Bronchial epithelial cell (primary cell): Measurements from ENCODE around the gene CANT1. TPM values are rescaled to one million over a fixed set of nuclear protein-coding genes. Genes with fewer than 3 reads are reported as not detected.
A peak's percentile ranks its signal among the peaks of the same experiment; 100 is the strongest.

ENCODE experiments used
- DNase-seq: peaks from one replicate; pipeline ENCODE4 v3.0.0-alpha.2; 2010; ENCODE audit warnings: low read depth
- FAIRE-seq: peaks from 2 replicates; lab custom pipeline; 2011; peaks lifted over from hg19 to GRCh38; lab: Jason Lieb, UNC
- H3K27me3 ChIP-seq: 2 replicates; pipeline ENCODE4 v1.5.1; 2011; ENCODE audit warnings: low read length; ENCODE audit not compliant: control insufficient read depth, insufficient read depth
- H3K36me3 ChIP-seq: 2 replicates; pipeline ENCODE4 v1.5.1; 2011; ENCODE audit warnings: low read length; ENCODE audit not compliant: control insufficient read depth, insufficient read depth
- H3K4me3 ChIP-seq: 2 replicates; pipeline ENCODE4 v1.5.1; 2011; ENCODE audit warnings: mild to moderate bottlenecking, low read depth, low read length, control low read depth
- total RNA-seq: library from RNA; depleted of rRNA; stranded (reverse); fragments of >200 nt; gene quantifications from 2 replicates; pipeline ENCODE4 v1.2.1, GENCODE V29; 2014
- TF ChIP-seq, protein P1 (sequence below): IDR thresholded peaks from 2 replicates; pipeline ENCODE4 v1.5.1; 2011; ENCODE audit warnings: mild to moderate bottlenecking, moderate library complexity, low read length, control low read depth, inconsistent platforms; ENCODE audit not compliant: insufficient read depth, severe bottlenecking

Gene CANT1
- total RNA-seq, 1 donor from 2014 or later, result 60.0 TPM

DNA sequence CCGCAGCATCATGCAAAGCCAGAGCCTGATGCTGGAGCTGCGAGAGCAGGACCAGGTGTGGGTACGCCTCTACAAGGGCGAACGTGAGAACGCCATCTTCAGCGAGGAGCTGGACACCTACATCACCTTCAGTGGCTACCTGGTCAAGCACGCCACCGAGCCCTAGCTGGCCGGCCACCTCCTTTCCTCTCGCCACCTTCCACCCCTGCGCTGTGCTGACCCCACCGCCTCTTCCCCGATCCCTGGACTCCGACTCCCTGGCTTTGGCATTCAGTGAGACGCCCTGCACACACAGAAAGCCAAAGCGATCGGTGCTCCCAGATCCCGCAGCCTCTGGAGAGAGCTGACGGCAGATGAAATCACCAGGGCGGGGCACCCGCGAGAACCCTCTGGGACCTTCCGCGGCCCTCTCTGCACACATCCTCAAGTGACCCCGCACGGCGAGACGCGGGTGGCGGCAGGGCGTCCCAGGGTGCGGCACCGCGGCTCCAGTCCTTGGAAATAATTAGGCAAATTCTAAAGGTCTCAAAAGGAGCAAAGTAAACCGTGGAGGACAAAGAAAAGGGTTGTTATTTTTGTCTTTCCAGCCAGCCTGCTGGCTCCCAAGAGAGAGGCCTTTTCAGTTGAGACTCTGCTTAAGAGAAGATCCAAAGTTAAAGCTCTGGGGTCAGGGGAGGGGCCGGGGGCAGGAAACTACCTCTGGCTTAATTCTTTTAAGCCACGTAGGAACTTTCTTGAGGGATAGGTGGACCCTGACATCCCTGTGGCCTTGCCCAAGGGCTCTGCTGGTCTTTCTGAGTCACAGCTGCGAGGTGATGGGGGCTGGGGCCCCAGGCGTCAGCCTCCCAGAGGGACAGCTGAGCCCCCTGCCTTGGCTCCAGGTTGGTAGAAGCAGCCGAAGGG lies 38.6 kb upstream of the CANT1 start:
- TF ChIP-seq, protein P1, sequence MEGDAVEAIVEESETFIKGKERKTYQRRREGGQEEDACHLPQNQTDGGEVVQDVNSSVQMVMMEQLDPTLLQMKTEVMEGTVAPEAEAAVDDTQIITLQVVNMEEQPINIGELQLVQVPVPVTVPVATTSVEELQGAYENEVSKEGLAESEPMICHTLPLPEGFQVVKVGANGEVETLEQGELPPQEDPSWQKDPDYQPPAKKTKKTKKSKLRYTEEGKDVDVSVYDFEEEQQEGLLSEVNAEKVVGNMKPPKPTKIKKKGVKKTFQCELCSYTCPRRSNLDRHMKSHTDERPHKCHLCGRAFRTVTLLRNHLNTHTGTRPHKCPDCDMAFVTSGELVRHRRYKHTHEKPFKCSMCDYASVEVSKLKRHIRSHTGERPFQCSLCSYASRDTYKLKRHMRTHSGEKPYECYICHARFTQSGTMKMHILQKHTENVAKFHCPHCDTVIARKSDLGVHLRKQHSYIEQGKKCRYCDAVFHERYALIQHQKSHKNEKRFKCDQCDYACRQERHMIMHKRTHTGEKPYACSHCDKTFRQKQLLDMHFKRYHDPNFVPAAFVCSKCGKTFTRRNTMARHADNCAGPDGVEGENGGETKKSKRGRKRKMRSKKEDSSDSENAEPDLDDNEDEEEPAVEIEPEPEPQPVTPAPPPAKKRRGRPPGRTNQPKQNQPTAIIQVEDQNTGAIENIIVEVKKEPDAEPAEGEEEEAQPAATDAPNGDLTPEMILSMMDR, result no peak
- Histone ChIP-seq H3K36me3 (no peaks in the 10 kb centered on the region), H3K4me3 (no peak overlapping the region), H3K27me3 (no peaks in the 10 kb centered on the region)
- no peak for FAIRE-seq
- no peak for DNase-seq

- no peaks in the 10 kb centered on the region for H3K36me3 ChIP-seq
- no peak for FAIRE-seq
Measured at GRCh38 chr17:79047291-79047920, 37.8 kb upstream of the CANT1 start.

DNA sequence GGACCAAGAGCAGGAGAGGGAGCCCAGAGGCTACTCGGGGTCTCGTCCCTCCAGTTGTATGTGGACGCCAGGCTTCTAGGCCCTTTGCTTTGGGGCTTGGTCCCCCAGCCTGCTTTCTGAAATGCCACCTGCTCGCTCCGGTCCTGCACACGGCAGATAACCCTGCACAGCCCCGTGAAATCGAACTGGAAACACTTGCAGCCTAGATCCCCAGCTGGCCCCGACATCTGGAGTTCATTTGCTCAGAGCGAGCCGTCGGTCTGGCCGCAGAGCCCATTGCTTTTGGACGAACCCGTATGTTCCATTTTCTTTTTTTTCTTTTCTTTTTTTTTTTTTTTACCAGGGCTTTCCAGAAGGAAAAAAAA lies 37.3 kb upstream of the CANT1 start:
- Histone ChIP-seq H3K4me3 (no peak overlapping the region), H3K36me3 (no peaks in the 10 kb centered on the region), H3K27me3 (no peaks in the 10 kb centered on the region)
- FAIRE-seq (no peak), DNase-seq (no peak)
- TF ChIP-seq, protein P1, result no peak

More at GRCh38 chr17:79047291-79047920, 37.8 kb upstream of the CANT1 start:
- TF ChIP-seq, protein P1, result no peak
- no peak for DNase-seq
- H3K27me3 ChIP-seq, result no peaks in the 10 kb centered on the region
- no peak overlapping the region for H3K4me3 ChIP-seq

- Histone ChIP-seq H3K36me3 (no peaks in the 10 kb centered on the region), H3K27me3 (no peaks in the 10 kb centered on the region), H3K4me3 (no peak overlapping the region)
- DNase-seq, result no peak
- no peak for FAIRE-seq
- TF ChIP-seq, protein P1, result no peak
Measured at GRCh38 chr17:79046197-79046915, 36.8 kb upstream of the CANT1 start.

DNA sequence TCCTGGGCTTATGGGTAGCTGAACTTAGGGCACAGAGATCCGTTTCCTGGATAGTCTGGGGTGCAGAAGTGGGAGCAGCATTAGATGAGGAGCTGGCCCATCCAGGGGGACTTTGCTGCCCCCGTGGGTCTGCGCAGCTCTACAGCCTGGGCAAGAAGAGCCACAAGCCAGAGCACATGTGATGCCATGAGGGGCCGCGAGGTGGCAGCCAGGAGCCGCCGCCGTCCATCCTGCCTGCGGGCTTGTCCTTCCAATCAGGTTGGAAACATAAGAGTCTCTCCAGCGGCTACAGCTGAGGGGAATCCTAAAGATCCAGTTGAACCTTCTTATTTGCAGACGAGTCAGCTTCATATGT lies 36.3 kb upstream of the CANT1 start:
- FAIRE-seq (peak; percentile 43), DNase-seq (peak; percentile 42)
- TF ChIP-seq, protein P1, result peak; percentile 95
- Histone ChIP-seq H3K36me3 (no peaks in the 10 kb centered on the region), H3K27me3 (no peaks in the 10 kb centered on the region), H3K4me3 (no peak overlapping the region)
